PC-3 (cell line): Measurements from ENCODE around the gene PREX1. TPM values are rescaled to one million over a fixed set of nuclear protein-coding genes. Genes with fewer than 3 reads are reported as not detected.

Source experiments
- ATAC-seq: fragments of 200-7000 bp; cut with Tn5 transposase; 2 replicates; pipeline ENCODE4 v1.9.1; 2020; ENCODE audit warnings: mild to moderate bottlenecking, moderate library complexity
- BruUV-seq: library from RNA; stranded (reverse); fragments of 400-500 nt; replicated peaks from 2 replicates; lab custom pipeline; 2021; lab: Mats Ljungman, UMichigan
- CTCF ChIA-PET: fragments of 300-600 bp; sonication (Branson Sonifier 250); formaldehyde crosslinking; loops from one replicate; lab custom pipeline; 2022; ENCODE audit warnings: antibody characterized with exemption; lab: Charles Lee
- POLR2A ChIA-PET: fragments of 300-600 bp; sonication (Branson Sonifier 250); formaldehyde crosslinking; loops from one replicate; lab custom pipeline; 2022; ENCODE audit warnings: antibody characterized with exemption; ENCODE audit not compliant: unreplicated experiment; lab: Charles Lee
- DNase-seq: peaks from one replicate; pipeline ENCODE4 v3.0.0-alpha.2; 2015
- H2AFZ ChIP-seq: fragments of 300-600 bp; sonication (generic); 2 replicates; pipeline ENCODE4 v1.6.0; 2016; ENCODE audit warnings: antibody characterized with exemption, low read length
- H3F3A ChIP-seq: fragments of 300-600 bp; sonication (generic); one replicate; pipeline ENCODE4 v1.6.0; 2017; ENCODE audit warnings: antibody characterized with exemption, low read length, control low read depth, mild to moderate bottlenecking; ENCODE audit not compliant: unreplicated experiment
- H3K27ac ChIP-seq: fragments of 300-600 bp; sonication (generic); 2 replicates; pipeline ENCODE4 v1.5.1; 2016; ENCODE audit warnings: mild to moderate bottlenecking, low read length
- H3K27me3 ChIP-seq: fragments of 300-600 bp; sonication (generic); 2 replicates; pipeline ENCODE4 v1.6.1; 2016; ENCODE audit warnings: low read length, mixed read lengths
- H3K36me3 ChIP-seq: fragments of 300-600 bp; sonication (generic); 2 replicates; pipeline ENCODE4 v1.6.1; 2016; ENCODE audit warnings: low read depth, mixed run types, low read length, mixed read lengths
- H3K4me1 ChIP-seq: fragments of 300-600 bp; sonication (generic); 2 replicates; pipeline ENCODE4 v1.5.1; 2016; ENCODE audit warnings: low read length; ENCODE audit not compliant: insufficient read depth
- H3K4me2 ChIP-seq: fragments of 300-600 bp; sonication (generic); 2 replicates; pipeline ENCODE4 v1.6.0; 2016; ENCODE audit warnings: low read length
- H3K4me3 ChIP-seq: fragments of 300-600 bp; sonication (generic); 2 replicates; pipeline ENCODE4 v1.5.1; 2016; ENCODE audit warnings: mild to moderate bottlenecking, low read length, mixed read lengths
- H3K79me2 ChIP-seq: fragments of 300-600 bp; sonication (generic); 2 replicates; pipeline ENCODE4 v1.6.1; 2017; ENCODE audit warnings: low read length, mixed read lengths
- H3K9ac ChIP-seq: fragments of 300-600 bp; sonication (generic); 2 replicates; pipeline ENCODE4 v1.6.0; 2016; ENCODE audit warnings: mild to moderate bottlenecking, low read length
- H3K9me2 ChIP-seq: fragments of 300-600 bp; sonication (generic); replicated peaks from 2 replicates; pipeline ENCODE4 v1.6.1; 2016; ENCODE audit warnings: mixed run types, low read length, mixed read lengths
- H3K9me3 ChIP-seq: fragments of 300-600 bp; sonication (generic); 2 replicates; pipeline ENCODE4 v1.6.1; 2016; ENCODE audit warnings: low read length, mixed read lengths
- H4K20me1 ChIP-seq: fragments of 300-600 bp; sonication (generic); 2 replicates; pipeline ENCODE4 v1.6.1; 2016; ENCODE audit warnings: low read length, mixed read lengths
- CTCF ChIP-seq: fragments of 300-600 bp; sonication (generic); conservative IDR thresholded peaks from 2 replicates; pipeline ENCODE4 v1.5.1; 2017; ENCODE audit warnings: antibody characterized with exemption, low read depth, mild to moderate bottlenecking, low read length
- EZH2 ChIP-seq: fragments of 300-600 bp; sonication (generic); IDR thresholded peaks from one replicate; pipeline ENCODE4 v1.6.1; 2017; ENCODE audit warnings: antibody characterized with exemption, mild to moderate bottlenecking, low read length; ENCODE audit not compliant: unreplicated experiment
- EZH2phosphoT487 ChIP-seq: fragments of 300-600 bp; sonication (generic); IDR thresholded peaks from 2 replicates; pipeline ENCODE4 v1.6.1; 2018; ENCODE audit warnings: mild to moderate bottlenecking, antibody characterized with exemption, low read length, borderline replicate concordance
- intact Hi-C: fragments of 100-400 bp; cut with micrococcal nuclease; formaldehyde crosslinking; loops from 2 replicates; pipeline ENCODE4 v1.9.0; 2023
- total RNA-seq: library from RNA; depleted of rRNA; stranded (reverse); fragments of >200 nt; gene quantifications from 2 replicates; pipeline ENCODE4 v1.2.3, GENCODE V29; 2014

PREX1 gene
- total RNA-seq, 1 experiment from 2014 or later = 22.1 TPM

GRCh38 chr20:48789781-48790472 is 37.9 kb downstream of the PREX1 start:
- H3K4me1 ChIP-seq = peaks cover 17% of the 10 kb centered on the region
- no peak overlapping the region for H3K27ac ChIP-seq
- ATAC-seq (no peak), DNase-seq (no peak)
- H4K20me1 ChIP-seq = no peaks in the 10 kb centered on the region
- TF ChIP-seq EZH2phosphoT487 (no peak), CTCF (no peak), EZH2 (no peak)
- H3K79me2 ChIP-seq = no peaks in the 10 kb centered on the region
- H3K9me2 ChIP-seq = no peaks in the 10 kb centered on the region
- no peaks in the 10 kb centered on the region for H3K27me3 ChIP-seq
- H3K9me3 ChIP-seq = no peaks in the 10 kb centered on the region
- H3F3A ChIP-seq = no peaks in the 10 kb centered on the region
- H3K4me2 ChIP-seq = no peak overlapping the region
- ChIA-PET CTCF (interaction anchor here (0.6 kb wide), 1 partner anchor 237 kb away, joined by 3 read pairs; no protein-coding TSS in a partner anchor), POLR2A (no interaction called here)
- H2AFZ ChIP-seq = no peak overlapping the region
- no TSS peak for BruUV-seq
- H3K4me3 ChIP-seq = no peak overlapping the region
- intact Hi-C loops = loop anchor here (10.0 kb wide), 1 partner anchor 135 kb away; no protein-coding TSS in a partner anchor
- H3K9ac ChIP-seq = no peak overlapping the region
- H3K36me3 ChIP-seq = no peaks in the 10 kb centered on the region

DNA sequence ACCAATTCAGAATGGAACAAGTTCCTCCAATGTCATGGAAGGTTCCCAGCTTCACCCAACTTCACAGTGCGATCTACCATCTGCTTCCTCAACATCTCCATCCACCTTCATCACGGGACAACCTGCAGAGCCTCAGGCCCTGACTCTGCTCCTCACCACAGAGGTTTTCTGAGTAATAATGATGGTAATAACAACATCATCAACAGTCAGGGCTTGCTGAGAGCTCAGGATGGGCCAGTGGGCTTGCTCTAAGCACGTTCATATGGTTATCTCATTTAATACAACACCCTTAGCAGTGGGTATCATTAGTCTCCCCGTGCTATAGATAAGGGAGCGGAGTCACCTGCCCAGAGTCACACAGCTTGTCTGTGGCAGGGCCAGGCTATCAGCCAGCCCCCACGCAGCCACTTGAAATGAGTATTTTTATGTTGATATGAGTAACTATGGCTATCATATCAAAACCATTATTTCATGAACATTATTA is 38.6 kb downstream of the PREX1 start:
- Histone ChIP-seq H3K9me3 (no peaks in the 10 kb centered on the region), H3K36me3 (no peaks in the 10 kb centered on the region), H3K4me3 (no peak overlapping the region), H3K9ac (no peak overlapping the region), H3K27me3 (no peaks in the 10 kb centered on the region), H3F3A (no peaks in the 10 kb centered on the region), H3K27ac (no peak overlapping the region), H3K79me2 (no peaks in the 10 kb centered on the region), H3K4me2 (no peak overlapping the region), H4K20me1 (no peaks in the 10 kb centered on the region), H3K4me1 (peaks cover 17% of the 10 kb centered on the region), H2AFZ (no peak overlapping the region), H3K9me2 (no peaks in the 10 kb centered on the region)
- DNase-seq = no peak
- CTCF ChIA-PET = interaction anchor here (0.6 kb wide), 1 partner anchor 237 kb away, joined by 3 read pairs; no protein-coding TSS in a partner anchor
- TF ChIP-seq EZH2 (no peak), CTCF (no peak), EZH2phosphoT487 (no peak)
- intact Hi-C loops = no loop called here
- no TSS peak for BruUV-seq
- POLR2A ChIA-PET = no interaction called here
- ATAC-seq = no peak

DNA sequence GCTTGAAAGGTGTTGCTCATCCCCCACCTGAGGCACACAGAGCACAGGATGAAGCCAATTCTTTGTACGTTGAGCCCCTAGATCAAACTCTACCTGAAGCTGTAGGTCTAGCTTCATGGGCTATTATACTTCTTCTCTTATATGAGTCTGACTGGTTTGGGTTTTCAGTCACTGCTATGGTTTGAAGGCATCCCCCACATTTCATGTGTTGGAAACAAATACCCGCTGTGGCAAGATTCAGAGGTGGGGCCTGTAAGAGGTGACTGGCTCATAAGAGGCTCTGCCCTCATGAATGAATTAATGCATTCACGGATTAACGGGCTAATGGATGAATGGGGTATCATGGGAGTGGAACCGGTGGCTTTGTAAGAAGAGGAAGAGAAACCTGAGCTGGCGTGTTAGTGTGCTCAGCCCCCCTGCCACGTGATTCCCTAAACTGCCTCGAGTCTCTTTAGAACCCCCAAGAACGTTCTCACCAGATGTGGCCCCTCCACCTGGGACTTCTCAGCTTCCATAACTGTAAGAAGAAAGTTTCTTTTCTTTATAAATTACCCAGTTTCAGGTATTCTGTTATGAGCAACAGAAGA is 39.2 kb downstream of the PREX1 start:
- TF ChIP-seq EZH2 (no peak), EZH2phosphoT487 (no peak), CTCF (no peak)
- no peaks in the 10 kb centered on the region for H3K9me2 ChIP-seq
- H4K20me1 ChIP-seq = no peaks in the 10 kb centered on the region
- no peak overlapping the region for H2AFZ ChIP-seq
- H3F3A ChIP-seq = no peaks in the 10 kb centered on the region
- H3K36me3 ChIP-seq = no peaks in the 10 kb centered on the region
- H3K27me3 ChIP-seq = no peaks in the 10 kb centered on the region
- DNase-seq (no peak), ATAC-seq (no peak)
- H3K9ac ChIP-seq = no peak overlapping the region
- intact Hi-C loops = no loop called here
- no peaks in the 10 kb centered on the region for H3K9me3 ChIP-seq
- no peak overlapping the region for H3K4me2 ChIP-seq
- ChIA-PET CTCF (no interaction called here), POLR2A (no interaction called here)
- no TSS peak for BruUV-seq
- peaks cover 17% of the 10 kb centered on the region for H3K4me1 ChIP-seq
- no peaks in the 10 kb centered on the region for H3K79me2 ChIP-seq
- no peak overlapping the region for H3K4me3 ChIP-seq
- H3K27ac ChIP-seq = no peak overlapping the region
